ENCODE results near the gene FRA10AC1. TPM values are rescaled to one million over a fixed set of nuclear protein-coding genes. Genes with fewer than 3 reads are reported as not detected.

Gene FRA10AC1
- total and polyA plus RNA-seq, 2 of the 13 experiments (the other 11 are each of a cell fraction or from before 2014, with no cell fraction given) = 5.3 to 7.4 TPM

DNA sequence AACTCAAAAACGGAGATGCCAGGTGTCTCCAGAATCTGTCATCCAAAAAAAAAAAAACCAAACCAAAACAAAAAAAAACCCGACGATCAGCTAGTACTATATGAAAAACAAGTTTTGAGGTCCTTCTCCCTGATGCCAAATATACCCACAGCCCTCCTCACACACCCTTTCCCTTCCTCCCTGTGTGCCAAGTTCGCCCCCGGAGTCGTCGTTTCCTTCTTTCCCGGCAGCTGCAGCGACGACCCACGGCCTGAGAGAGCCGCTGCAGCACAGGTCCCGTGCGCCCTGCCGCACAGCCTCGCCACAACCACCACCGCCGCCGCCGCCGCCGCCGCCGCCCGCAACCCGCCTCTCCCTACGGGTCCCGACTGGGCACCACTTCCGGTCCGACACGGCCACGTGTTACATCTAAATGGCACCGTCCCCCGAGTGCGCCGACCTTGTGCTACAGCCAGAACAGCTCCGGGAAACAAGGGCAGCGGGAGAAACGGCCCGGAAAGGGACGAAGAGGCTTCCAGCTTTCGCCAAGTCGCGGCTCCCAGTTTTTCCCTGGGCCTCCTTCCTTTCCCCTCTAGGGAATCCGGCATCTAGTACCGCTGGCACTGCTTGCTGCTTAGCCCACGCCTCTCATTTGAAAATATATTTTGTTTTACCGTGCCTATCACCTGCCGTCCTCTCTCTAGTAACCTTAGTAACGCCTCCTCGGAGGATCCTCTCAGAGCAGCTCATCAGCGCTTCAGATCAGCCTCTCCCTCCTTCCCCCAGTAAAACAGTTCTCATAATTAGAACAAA is at the start of gene FRA10AC1 (continued):
- peak; percentile 96 for TF ChIP-seq THAP11 (CRISPR knock-in tag; IDR thresholded peaks at IDR 0.05)
- TF ChIP-seq ZNF225 (CRISPR knock-in tag; IDR thresholded peaks at IDR 0.05) = peak; percentile 95
- TF ChIP-seq ZNF337 (CRISPR knock-in tag; IDR thresholded peaks at IDR 0.05; ENCODE audit: borderline replicate concordance, low read depth) = no peak
- TF ChIP-seq ELF4 (CRISPR knock-in tag; IDR thresholded peaks at IDR 0.05; ENCODE audit: borderline replicate concordance) = peak; percentile 67; the same call in 1 of the 2 replicates
- TF ChIP-seq, protein P1, sequence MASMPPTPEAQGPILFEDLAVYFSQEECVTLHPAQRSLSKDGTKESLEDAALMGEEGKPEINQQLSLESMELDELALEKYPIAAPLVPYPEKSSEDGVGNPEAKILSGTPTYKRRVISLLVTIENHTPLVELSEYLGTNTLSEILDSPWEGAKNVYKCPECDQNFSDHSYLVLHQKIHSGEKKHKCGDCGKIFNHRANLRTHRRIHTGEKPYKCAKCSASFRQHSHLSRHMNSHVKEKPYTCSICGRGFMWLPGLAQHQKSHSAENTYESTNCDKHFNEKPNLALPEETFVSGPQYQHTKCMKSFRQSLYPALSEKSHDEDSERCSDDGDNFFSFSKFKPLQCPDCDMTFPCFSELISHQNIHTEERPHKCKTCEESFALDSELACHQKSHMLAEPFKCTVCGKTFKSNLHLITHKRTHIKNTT (CRISPR knock-in tag; IDR thresholded peaks at IDR 0.05) = no peak
- TF ChIP-seq SIN3A (IDR thresholded peaks at IDR 0.05; ENCODE audit: borderline replicate concordance, low read depth, low read length) = peak; percentile 80; the same call in 1 of the 2 replicates
- TF ChIP-seq, protein P2, sequence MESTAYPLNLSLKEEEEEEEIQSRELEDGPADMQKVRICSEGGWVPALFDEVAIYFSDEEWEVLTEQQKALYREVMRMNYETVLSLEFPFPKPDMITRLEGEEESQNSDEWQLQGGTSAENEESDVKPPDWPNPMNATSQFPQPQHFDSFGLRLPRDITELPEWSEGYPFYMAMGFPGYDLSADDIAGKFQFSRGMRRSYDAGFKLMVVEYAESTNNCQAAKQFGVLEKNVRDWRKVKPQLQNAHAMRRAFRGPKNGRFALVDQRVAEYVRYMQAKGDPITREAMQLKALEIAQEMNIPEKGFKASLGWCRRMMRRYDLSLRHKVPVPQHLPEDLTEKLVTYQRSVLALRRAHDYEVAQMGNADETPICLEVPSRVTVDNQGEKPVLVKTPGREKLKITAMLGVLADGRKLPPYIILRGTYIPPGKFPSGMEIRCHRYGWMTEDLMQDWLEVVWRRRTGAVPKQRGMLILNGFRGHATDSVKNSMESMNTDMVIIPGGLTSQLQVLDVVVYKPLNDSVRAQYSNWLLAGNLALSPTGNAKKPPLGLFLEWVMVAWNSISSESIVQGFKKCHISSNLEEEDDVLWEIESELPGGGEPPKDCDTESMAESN (CRISPR knock-in tag; conservative IDR thresholded peaks at IDR 0.05) = peak; percentile 94
- peak; percentile 47 to 73 for TF ChIP-seq POLR2A (IDR thresholded peaks at IDR 0.05; ENCODE audit: insufficient read depth in 1 of 2, low read depth in 2 of 2, low read length in 2 of 2)
- TF ChIP-seq NCOA2 (CRISPR knock-in tag; IDR thresholded peaks at IDR 0.05) = peak; percentile 19; the same call in 1 of the 2 replicates
- TF ChIP-seq, protein P3, sequence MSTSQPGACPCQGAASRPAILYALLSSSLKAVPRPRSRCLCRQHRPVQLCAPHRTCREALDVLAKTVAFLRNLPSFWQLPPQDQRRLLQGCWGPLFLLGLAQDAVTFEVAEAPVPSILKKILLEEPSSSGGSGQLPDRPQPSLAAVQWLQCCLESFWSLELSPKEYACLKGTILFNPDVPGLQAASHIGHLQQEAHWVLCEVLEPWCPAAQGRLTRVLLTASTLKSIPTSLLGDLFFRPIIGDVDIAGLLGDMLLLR (CRISPR knock-in tag; IDR thresholded peaks at IDR 0.05) = 0 out of 2 replicates have a peak, but pooled peaks have one; percentile 35
- TF ChIP-seq CBX1 (IDR thresholded peaks at IDR 0.05; ENCODE audit: low read depth) = peak; percentile 100
- TF ChIP-seq, protein P4, sequence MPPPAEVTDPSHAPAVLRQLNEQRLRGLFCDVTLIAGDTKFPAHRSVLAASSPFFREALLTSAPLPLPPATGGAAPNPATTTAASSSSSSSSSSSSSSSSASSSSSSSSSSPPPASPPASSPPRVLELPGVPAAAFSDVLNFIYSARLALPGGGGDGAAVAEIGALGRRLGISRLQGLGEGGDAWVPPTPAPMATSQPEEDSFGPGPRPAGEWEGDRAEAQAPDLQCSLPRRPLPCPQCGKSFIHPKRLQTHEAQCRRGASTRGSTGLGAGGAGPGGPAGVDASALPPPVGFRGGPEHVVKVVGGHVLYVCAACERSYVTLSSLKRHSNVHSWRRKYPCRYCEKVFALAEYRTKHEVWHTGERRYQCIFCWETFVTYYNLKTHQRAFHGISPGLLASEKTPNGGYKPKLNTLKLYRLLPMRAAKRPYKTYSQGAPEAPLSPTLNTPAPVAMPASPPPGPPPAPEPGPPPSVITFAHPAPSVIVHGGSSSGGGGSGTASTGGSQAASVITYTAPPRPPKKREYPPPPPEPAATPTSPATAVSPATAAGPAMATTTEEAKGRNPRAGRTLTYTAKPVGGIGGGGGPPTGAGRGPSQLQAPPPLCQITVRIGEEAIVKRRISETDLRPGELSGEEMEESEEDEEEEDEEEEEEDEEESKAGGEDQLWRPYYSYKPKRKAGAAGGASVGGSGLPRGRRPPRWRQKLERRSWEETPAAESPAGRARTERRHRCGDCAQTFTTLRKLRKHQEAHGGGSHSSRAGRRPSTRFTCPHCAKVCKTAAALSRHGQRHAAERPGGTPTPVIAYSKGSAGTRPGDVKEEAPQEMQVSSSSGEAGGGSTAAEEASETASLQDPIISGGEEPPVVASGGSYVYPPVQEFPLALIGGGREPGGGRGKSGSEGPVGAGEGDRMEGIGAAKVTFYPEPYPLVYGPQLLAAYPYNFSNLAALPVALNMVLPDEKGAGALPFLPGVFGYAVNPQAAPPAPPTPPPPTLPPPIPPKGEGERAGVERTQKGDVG (CRISPR knock-in tag; IDR thresholded peaks at IDR 0.05; ENCODE audit: borderline replicate concordance) = peak; percentile 84; the same call in 1 of the 2 replicates
- peak; percentile 79; the same call in 1 of the 2 replicates for TF ChIP-seq NRL (CRISPR knock-in tag; IDR thresholded peaks at IDR 0.05; ENCODE audit: borderline replicate concordance)
- TF ChIP-seq SOX6 (IDR thresholded peaks at IDR 0.05) = no peak
- TF ChIP-seq SOX6 (CRISPR knock-in tag; IDR thresholded peaks at IDR 0.05) = peak; percentile 77
- TF ChIP-seq ZFP1 (CRISPR knock-in tag; IDR thresholded peaks at IDR 0.05) = peak; percentile 88; the same call in 1 of the 2 replicates
- TF ChIP-seq, protein P5, sequence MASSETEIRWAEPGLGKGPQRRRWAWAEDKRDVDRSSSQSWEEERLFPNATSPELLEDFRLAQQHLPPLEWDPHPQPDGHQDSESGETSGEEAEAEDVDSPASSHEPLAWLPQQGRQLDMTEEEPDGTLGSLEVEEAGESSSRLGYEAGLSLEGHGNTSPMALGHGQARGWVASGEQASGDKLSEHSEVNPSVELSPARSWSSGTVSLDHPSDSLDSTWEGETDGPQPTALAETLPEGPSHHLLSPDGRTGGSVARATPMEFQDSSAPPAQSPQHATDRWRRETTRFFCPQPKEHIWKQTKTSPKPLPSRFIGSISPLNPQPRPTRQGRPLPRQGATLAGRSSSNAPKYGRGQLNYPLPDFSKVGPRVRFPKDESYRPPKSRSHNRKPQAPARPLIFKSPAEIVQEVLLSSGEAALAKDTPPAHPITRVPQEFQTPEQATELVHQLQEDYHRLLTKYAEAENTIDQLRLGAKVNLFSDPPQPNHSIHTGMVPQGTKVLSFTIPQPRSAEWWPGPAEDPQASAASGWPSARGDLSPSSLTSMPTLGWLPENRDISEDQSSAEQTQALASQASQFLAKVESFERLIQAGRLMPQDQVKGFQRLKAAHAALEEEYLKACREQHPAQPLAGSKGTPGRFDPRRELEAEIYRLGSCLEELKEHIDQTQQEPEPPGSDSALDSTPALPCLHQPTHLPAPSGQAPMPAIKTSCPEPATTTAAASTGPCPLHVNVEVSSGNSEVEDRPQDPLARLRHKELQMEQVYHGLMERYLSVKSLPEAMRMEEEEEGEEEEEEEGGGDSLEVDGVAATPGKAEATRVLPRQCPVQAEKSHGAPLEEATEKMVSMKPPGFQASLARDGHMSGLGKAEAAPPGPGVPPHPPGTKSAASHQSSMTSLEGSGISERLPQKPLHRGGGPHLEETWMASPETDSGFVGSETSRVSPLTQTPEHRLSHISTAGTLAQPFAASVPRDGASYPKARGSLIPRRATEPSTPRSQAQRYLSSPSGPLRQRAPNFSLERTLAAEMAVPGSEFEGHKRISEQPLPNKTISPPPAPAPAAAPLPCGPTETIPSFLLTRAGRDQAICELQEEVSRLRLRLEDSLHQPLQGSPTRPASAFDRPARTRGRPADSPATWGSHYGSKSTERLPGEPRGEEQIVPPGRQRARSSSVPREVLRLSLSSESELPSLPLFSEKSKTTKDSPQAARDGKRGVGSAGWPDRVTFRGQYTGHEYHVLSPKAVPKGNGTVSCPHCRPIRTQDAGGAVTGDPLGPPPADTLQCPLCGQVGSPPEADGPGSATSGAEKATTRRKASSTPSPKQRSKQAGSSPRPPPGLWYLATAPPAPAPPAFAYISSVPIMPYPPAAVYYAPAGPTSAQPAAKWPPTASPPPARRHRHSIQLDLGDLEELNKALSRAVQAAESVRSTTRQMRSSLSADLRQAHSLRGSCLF (CRISPR knock-in tag; IDR thresholded peaks at IDR 0.05; ENCODE audit: borderline replicate concordance) = peak; percentile 75; the same call in 1 of the 2 replicates

All from HepG2 (cell line).